GM12878 (cell line): ENCODE measurements around the gene NACA. TPM values are rescaled to one million over a fixed set of nuclear protein-coding genes. Genes with fewer than 3 reads are reported as not detected.
A peak's percentile ranks its signal among the peaks of the same experiment; 100 is the strongest.

Experiments
- ATAC-seq: fragments of 200-7000 bp; cut with Tn5 transposase; 3 replicates; pipeline ENCODE4 v1.9.1; 2020; ENCODE audit warnings: mild to moderate bottlenecking, moderate library complexity
- BruUV-seq: library from RNA; stranded (reverse); fragments of 400-500 nt; replicated peaks from 2 replicates; lab custom pipeline; 2021; lab: Mats Ljungman, UMichigan
- CTCF ChIA-PET: fragments of 300-600 bp; sonication (Branson Sonifier 250); formaldehyde crosslinking; extraction: SDS; loops from one replicate; lab custom pipeline; 2021; ENCODE audit warnings: inconsistent platforms; lab: Yijun Ruan, JAX
- POLR2A ChIA-PET: fragments of 350-600 bp; formaldehyde crosslinking; extraction: SDS; loops from one replicate; lab custom pipeline; 2021; ENCODE audit warnings: inconsistent platforms; lab: Charles Lee
- RAD21 ChIA-PET: fragments of 300-600 bp; sonication (Branson Sonifier 250); formaldehyde crosslinking; loops from one replicate; lab custom pipeline; 2023; ENCODE audit warnings: antibody characterized with exemption; ENCODE audit not compliant: unreplicated experiment; lab: Charles Lee
- SMC1A ChIA-PET: fragments of 300-600 bp; sonication (Branson Sonifier 250); formaldehyde crosslinking; loops from one replicate; lab custom pipeline; 2023; ENCODE audit not compliant: unreplicated experiment, uncharacterized antibody; lab: Charles Lee
- DNase-seq: peaks from one replicate; pipeline ENCODE4 v3.0.0-alpha.2; 2011; ENCODE audit warnings: low read depth, low spot score
- FAIRE-seq: peaks from 3 replicates; lab custom pipeline; 2011; peaks lifted over from hg19 to GRCh38; lab: Jason Lieb, UNC
- H2AFZ ChIP-seq: 2 replicates; pipeline ENCODE4 v1.6.0; 2011; ENCODE audit warnings: low read depth, low read length, control low read depth; ENCODE audit not compliant: control insufficient read depth
- H3K27ac ChIP-seq: 2 replicates; pipeline ENCODE4 v1.5.1; 2011; ENCODE audit warnings: control low read depth; ENCODE audit not compliant: control insufficient read depth, insufficient read depth
- H3K27me3 ChIP-seq, 2 experiments: replicated peaks in 1 of 2; 2 replicates each; pipeline versions ENCODE4 v1.6.0 to v1.6.1; 2011; ENCODE audit warnings: low read length in 1 of 2; ENCODE audit not compliant: control insufficient read depth in 2 of 2, insufficient read depth in 2 of 2
- H3K36me3 ChIP-seq, 2 experiments: 2 replicates each; pipeline ENCODE4 v1.5.1; 2011; ENCODE audit warnings: low read length in 1 of 2; ENCODE audit not compliant: control insufficient read depth in 2 of 2, insufficient read depth in 2 of 2
- H3K4me1 ChIP-seq: 2 replicates; pipeline ENCODE4 v1.6.1; 2011; ENCODE audit warnings: mild to moderate bottlenecking, low read length, moderate library complexity, mixed read lengths; ENCODE audit not compliant: control insufficient read depth, insufficient read depth
- H3K4me2 ChIP-seq: 2 replicates; pipeline ENCODE4 v1.6.0; 2011; ENCODE audit warnings: control low read depth; ENCODE audit not compliant: control insufficient read depth, insufficient read depth
- H3K4me3 ChIP-seq: fragments of 200-600 bp; sonication (generic); 2 replicates; pipeline ENCODE4 v1.5.1; 2016
- H3K79me2 ChIP-seq: 2 replicates; pipeline ENCODE4 v1.6.0; 2011; ENCODE audit warnings: low read length; ENCODE audit not compliant: control insufficient read depth, insufficient read depth
- H3K9ac ChIP-seq: 2 replicates; pipeline ENCODE4 v1.8.0; 2011; ENCODE audit warnings: low read length, control low read depth, mixed read lengths; ENCODE audit not compliant: control insufficient read depth, insufficient read depth
- H3K9me3 ChIP-seq: replicated peaks from 3 replicates; pipeline ENCODE4 v1.5.1; 2011; ENCODE audit warnings: mild to moderate bottlenecking, low read length; ENCODE audit not compliant: control insufficient read depth, insufficient read depth
- H4K20me1 ChIP-seq: 2 replicates; pipeline ENCODE4 v1.6.0; 2011; ENCODE audit not compliant: control insufficient read depth, insufficient read depth
- FOXK2 ChIP-seq: fragments of 450-650 bp; IDR thresholded peaks from 2 replicates; pipeline ENCODE4 v1.6.1; 2017; ENCODE audit warnings: mild to moderate bottlenecking, moderate library complexity
- IKZF2 ChIP-seq, 2 experiments: fragments of 450-650 bp; IDR thresholded peaks; 2 replicates each; pipeline ENCODE4 v1.6.1; 2017; ENCODE audit warnings: mild to moderate bottlenecking in 2 of 2, moderate library complexity in 2 of 2
- KDM1A ChIP-seq: fragments of 200-600 bp; sonication (generic); IDR thresholded peaks from 2 replicates; pipeline ENCODE4 v1.6.1; 2016; ENCODE audit warnings: borderline replicate concordance
- MTA3 ChIP-seq: IDR thresholded peaks from 2 replicates; pipeline ENCODE4 v1.6.1; 2012; ENCODE audit warnings: low read length, inconsistent platforms, borderline replicate concordance
- MYB ChIP-seq: fragments of 150-350 bp; IDR thresholded peaks from 2 replicates; pipeline ENCODE4 v1.6.1; 2014; ENCODE audit warnings: mild to moderate bottlenecking, low read depth, low read length, borderline replicate concordance
- MYC ChIP-seq: IDR thresholded peaks from 2 replicates; pipeline ENCODE4 v1.6.1; 2011; ENCODE audit warnings: mild to moderate bottlenecking, low read length, moderate library complexity, inconsistent platforms; ENCODE audit not compliant: insufficient read depth, insufficient replicate concordance, insufficient read length, severe bottlenecking
- NFIC ChIP-seq: IDR thresholded peaks from 2 replicates; pipeline ENCODE4 v1.6.1; 2012; ENCODE audit warnings: low read depth, mild to moderate bottlenecking, inconsistent platforms, low read length, moderate library complexity
- NR2C1 ChIP-seq: fragments of 450-650 bp; IDR thresholded peaks from 2 replicates; pipeline ENCODE4 v1.6.1; 2017; ENCODE audit warnings: antibody characterized with exemption, mild to moderate bottlenecking, moderate library complexity
- POLR2AphosphoS2 ChIP-seq: IDR thresholded peaks from 2 replicates; pipeline ENCODE4 v1.6.1; 2011; ENCODE audit warnings: low read depth, mild to moderate bottlenecking, low read length, improper control_type of control experiment, moderate library complexity
- RAD51 ChIP-seq: fragments of 450-650 bp; IDR thresholded peaks from 2 replicates; pipeline ENCODE4 v1.6.1; 2016; ENCODE audit warnings: moderate library complexity, mild to moderate bottlenecking, inconsistent platforms
- RCOR1 ChIP-seq: conservative IDR thresholded peaks from 2 replicates; pipeline ENCODE4 v1.6.1; 2012; ENCODE audit warnings: low read depth, low read length, improper control_type of control experiment
- SREBF2 ChIP-seq: IDR thresholded peaks from 2 replicates; pipeline ENCODE4 v1.6.1; 2012; ENCODE audit warnings: mild to moderate bottlenecking, low read length
- STAT1 ChIP-seq: fragments of 450-650 bp; conservative IDR thresholded peaks from 2 replicates; pipeline ENCODE4 v1.6.1; 2014; ENCODE audit warnings: antibody characterized with exemption, mild to moderate bottlenecking
- ZNF207 ChIP-seq: fragments of 450-650 bp; IDR thresholded peaks from 2 replicates; pipeline ENCODE4 v1.6.1; 2014; ENCODE audit warnings: antibody characterized with exemption, mild to moderate bottlenecking, borderline replicate concordance
- WGBS: methylation state at CpG from one replicate; pipeline ENCODE4 v1.1.6; 2016; ENCODE audit warnings: low lambda C conversion rate; ENCODE audit not compliant: insufficient replicate concordance, insufficient coverage; ENCODE audit errors: missing lambda C conversion rate; 5-methylcytosine and 5-hydroxymethylcytosine counted together
- in situ Hi-C: fragments of 300-500 bp; cut with MboI; formaldehyde crosslinking; loops from 9 replicates; pipeline ENCODE4 v1.14.3; 2018; ENCODE audit warnings: mixed read lengths
- intact Hi-C: fragments of 100-400 bp; cut with micrococcal nuclease; formaldehyde crosslinking; loops from one replicate; pipeline ENCODE4 v1.14.2; 2022; ENCODE audit not compliant: unreplicated experiment
- polyA plus RNA-seq, 11 experiments: library from polyadenylated mRNA; depleted of rRNA in 4 of 11; unstranded in 6 of 11; stranded (reverse) in 5 of 11; fragments of >200 nt; fragmentation: Nextera tagmentation in 4 of 11; fragmentation: Illumina TruSeq in 1 of 11; extraction: Ambion mirVana in 4 of 11; extraction: Trizol in 1 of 11; gene quantifications; 1 replicate in 1 of 11; 2 replicates in 10 of 11; pipeline versions ENCODE4 v1.2.1 to v1.2.3, GENCODE V29; 2011 to 2016; ENCODE audit warnings: inconsistent platforms in 2 of 11, missing spikeins in 2 of 11, low read depth in 1 of 11
- total RNA-seq, 4 experiments: library from RNA; depleted of rRNA in 3 of 4; stranded (reverse); fragments of >200 nt in 3 of 4; fragmentation: Illumina TruSeq in 1 of 4; extraction: Trizol in 1 of 4; gene quantifications; 2 replicates each; pipeline versions ENCODE4 v1.2.1 to v1.2.3, GENCODE V29; 2013 to 2021
- TF ChIP-seq, protein P1 (sequence below): fragments of 450-650 bp; IDR thresholded peaks from 2 replicates; pipeline ENCODE4 v1.6.1; 2017; ENCODE audit warnings: borderline replicate concordance
- TF ChIP-seq, protein P2 (sequence below): fragments of 450-650 bp; IDR thresholded peaks from 2 replicates; pipeline ENCODE4 v1.6.1; 2017; ENCODE audit warnings: mild to moderate bottlenecking, low read depth, inconsistent platforms; ENCODE audit not compliant: poor library complexity, severe bottlenecking
- TF ChIP-seq, protein P3 (sequence below): fragments of 150-350 bp; IDR thresholded peaks from 2 replicates; pipeline ENCODE4 v1.6.1; 2014; ENCODE audit warnings: mild to moderate bottlenecking, low read depth, low read length

Gene NACA
- total and polyA plus RNA-seq, 10 of the 15 experiments (the other 5 are each of a cell fraction or from before 2014, with no cell fraction given), result 1,181 to 2,782 (median 1,905) TPM

DNA sequence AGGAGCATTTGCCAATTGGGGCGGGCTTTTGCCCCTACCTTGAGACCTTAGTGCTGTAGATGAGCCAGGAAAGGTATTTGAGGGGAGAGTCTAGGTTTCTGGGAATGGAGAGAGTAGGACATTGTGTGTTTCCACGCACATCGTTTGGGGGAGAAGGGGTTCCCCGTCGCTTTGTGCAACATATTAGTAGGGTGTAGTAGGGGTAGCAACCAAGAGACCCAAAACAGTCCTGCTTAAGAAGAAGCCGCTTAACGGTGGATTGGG lies 36.3 kb downstream of the NACA start:
- SMC1A ChIA-PET, result interaction anchor here (0.6 to 2.9 kb wide), 11 partner anchors 11 to 70 kb away, joined by 3 to 18 read pairs (median 5); partner anchors contain the start of gene NACA
- Histone ChIP-seq H3K79me2 (peaks cover 49% of the 10 kb centered on the region), H3K27ac (peak overlapping the region; percentile 98), H3K9me3 (no peaks in the 10 kb centered on the region), H4K20me1 (no peaks in the 10 kb centered on the region), H3K27me3 (no peaks in the 10 kb centered on the region), H3K36me3 (no peaks in the 10 kb centered on the region), H3K4me3 (peak overlapping the region; percentile 83), H2AFZ (peak overlapping the region; percentile 81), H3K4me2 (peak overlapping the region; percentile 87), H3K9ac (peak overlapping the region; percentile 97), H3K4me1 (no peaks in the 10 kb centered on the region)
- ATAC-seq, result no peak
- DNase-seq, result no peak
- intact Hi-C loops, result loop anchor here (1.0 to 5.0 kb wide), 6 partner anchors 37 to 571 kb away; partner anchors contain the start of genes NAB2, NACA, PRIM1 and RPL41
- RAD21 ChIA-PET, result interaction anchor here (0.6 to 9.0 kb wide), 8 partner anchors 30 to 423 kb away, joined by 3 to 176 read pairs (median 4); partner anchors contain the start of genes ATP5F1B, BAZ2A and NACA
- WGBS, result 0% methylated on average over 7 of the region's 7 CpGs
- CTCF ChIA-PET, result interaction anchor here (0.8 to 1.5 kb wide), 6 partner anchors 9 to 485 kb away, joined by 3 to 6 read pairs (median 3); no protein-coding TSS in a partner anchor
- TSS peak; percentile 98 for BruUV-seq
- no peak for FAIRE-seq
- POLR2A ChIA-PET, result interaction anchor here (0.5 to 8.8 kb wide), 15 partner anchors 28 to 342 kb away, joined by 3 to 155 read pairs (median 6); partner anchors contain the start of genes ATP5F1B, BAZ2A, NACA and PRIM1
- no peak for TF ChIP-seq ZNF207
- TF ChIP-seq RAD51, result no peak
- no peak for TF ChIP-seq POLR2AphosphoS2
- TF ChIP-seq, protein P1, sequence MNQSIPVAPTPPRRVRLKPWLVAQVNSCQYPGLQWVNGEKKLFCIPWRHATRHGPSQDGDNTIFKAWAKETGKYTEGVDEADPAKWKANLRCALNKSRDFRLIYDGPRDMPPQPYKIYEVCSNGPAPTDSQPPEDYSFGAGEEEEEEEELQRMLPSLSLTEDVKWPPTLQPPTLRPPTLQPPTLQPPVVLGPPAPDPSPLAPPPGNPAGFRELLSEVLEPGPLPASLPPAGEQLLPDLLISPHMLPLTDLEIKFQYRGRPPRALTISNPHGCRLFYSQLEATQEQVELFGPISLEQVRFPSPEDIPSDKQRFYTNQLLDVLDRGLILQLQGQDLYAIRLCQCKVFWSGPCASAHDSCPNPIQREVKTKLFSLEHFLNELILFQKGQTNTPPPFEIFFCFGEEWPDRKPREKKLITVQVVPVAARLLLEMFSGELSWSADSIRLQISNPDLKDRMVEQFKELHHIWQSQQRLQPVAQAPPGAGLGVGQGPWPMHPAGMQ, result no peak
- TF ChIP-seq, protein P2, sequence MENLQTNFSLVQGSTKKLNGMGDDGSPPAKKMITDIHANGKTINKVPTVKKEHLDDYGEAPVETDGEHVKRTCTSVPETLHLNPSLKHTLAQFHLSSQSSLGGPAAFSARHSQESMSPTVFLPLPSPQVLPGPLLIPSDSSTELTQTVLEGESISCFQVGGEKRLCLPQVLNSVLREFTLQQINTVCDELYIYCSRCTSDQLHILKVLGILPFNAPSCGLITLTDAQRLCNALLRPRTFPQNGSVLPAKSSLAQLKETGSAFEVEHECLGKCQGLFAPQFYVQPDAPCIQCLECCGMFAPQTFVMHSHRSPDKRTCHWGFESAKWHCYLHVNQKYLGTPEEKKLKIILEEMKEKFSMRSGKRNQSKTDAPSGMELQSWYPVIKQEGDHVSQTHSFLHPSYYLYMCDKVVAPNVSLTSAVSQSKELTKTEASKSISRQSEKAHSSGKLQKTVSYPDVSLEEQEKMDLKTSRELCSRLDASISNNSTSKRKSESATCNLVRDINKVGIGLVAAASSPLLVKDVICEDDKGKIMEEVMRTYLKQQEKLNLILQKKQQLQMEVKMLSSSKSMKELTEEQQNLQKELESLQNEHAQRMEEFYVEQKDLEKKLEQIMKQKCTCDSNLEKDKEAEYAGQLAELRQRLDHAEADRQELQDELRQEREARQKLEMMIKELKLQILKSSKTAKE, result peak; percentile 2
- no peak for TF ChIP-seq NR2C1
- TF ChIP-seq MTA3, result 0 out of 2 replicates have a peak, but pooled peaks have one; percentile 26
- TF ChIP-seq NFIC, result 0 out of 2 replicates have a peak, but pooled peaks have one; percentile 12
- TF ChIP-seq STAT1, result no peak
- TF ChIP-seq, protein P3, sequence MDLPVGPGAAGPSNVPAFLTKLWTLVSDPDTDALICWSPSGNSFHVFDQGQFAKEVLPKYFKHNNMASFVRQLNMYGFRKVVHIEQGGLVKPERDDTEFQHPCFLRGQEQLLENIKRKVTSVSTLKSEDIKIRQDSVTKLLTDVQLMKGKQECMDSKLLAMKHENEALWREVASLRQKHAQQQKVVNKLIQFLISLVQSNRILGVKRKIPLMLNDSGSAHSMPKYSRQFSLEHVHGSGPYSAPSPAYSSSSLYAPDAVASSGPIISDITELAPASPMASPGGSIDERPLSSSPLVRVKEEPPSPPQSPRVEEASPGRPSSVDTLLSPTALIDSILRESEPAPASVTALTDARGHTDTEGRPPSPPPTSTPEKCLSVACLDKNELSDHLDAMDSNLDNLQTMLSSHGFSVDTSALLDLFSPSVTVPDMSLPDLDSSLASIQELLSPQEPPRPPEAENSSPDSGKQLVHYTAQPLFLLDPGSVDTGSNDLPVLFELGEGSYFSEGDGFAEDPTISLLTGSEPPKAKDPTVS, result no peak
- 0 out of 4 replicates have a peak, but pooled peaks of 1 of the 2 experiments have one; percentile 10 for TF ChIP-seq IKZF2 (IDR thresholded peaks at IDR 0.05)
- no peak for TF ChIP-seq RCOR1
- TF ChIP-seq MYC, result no peak
- no peak for TF ChIP-seq FOXK2
- TF ChIP-seq SREBF2, result no peak
- TF ChIP-seq MYB, result no peak
- no peak for TF ChIP-seq KDM1A
- in situ Hi-C loops, result no loop called here
